Right forelimb (tissue), 1 donor: ENCODE results near the gene TNFRSF8.

Source experiments
- DNase-seq: peaks from one replicate; pipeline ENCODE4 v3.0.0-alpha.2; 2018

TNFRSF8 gene

DNA sequence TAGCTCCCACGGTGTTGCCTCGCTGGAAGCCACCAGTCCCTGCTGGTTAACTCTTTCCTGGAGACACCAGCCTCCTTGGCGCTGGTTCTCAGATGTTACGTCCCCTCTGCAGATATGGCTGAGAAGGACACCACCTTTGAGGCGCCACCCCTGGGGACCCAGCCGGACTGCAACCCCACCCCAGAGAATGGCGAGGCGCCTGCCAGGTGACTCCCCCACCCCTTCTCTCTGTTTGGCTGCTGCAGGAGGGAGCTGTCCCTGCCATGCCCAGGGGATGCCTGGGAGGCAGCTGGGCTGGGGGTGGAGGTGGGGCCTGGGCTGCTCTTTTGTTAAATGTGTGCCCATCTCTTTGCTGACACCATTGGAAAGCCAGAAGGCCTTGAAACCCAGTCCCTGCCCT, 60.1 kb downstream of the TNFRSF8 start:
- DNase-seq, result no peak

- DNase-seq, result peak; percentile 87
These were observed 61.8 kb downstream of the TNFRSF8 start for GRCh38 chr1:12124693-12125421.

DNA sequence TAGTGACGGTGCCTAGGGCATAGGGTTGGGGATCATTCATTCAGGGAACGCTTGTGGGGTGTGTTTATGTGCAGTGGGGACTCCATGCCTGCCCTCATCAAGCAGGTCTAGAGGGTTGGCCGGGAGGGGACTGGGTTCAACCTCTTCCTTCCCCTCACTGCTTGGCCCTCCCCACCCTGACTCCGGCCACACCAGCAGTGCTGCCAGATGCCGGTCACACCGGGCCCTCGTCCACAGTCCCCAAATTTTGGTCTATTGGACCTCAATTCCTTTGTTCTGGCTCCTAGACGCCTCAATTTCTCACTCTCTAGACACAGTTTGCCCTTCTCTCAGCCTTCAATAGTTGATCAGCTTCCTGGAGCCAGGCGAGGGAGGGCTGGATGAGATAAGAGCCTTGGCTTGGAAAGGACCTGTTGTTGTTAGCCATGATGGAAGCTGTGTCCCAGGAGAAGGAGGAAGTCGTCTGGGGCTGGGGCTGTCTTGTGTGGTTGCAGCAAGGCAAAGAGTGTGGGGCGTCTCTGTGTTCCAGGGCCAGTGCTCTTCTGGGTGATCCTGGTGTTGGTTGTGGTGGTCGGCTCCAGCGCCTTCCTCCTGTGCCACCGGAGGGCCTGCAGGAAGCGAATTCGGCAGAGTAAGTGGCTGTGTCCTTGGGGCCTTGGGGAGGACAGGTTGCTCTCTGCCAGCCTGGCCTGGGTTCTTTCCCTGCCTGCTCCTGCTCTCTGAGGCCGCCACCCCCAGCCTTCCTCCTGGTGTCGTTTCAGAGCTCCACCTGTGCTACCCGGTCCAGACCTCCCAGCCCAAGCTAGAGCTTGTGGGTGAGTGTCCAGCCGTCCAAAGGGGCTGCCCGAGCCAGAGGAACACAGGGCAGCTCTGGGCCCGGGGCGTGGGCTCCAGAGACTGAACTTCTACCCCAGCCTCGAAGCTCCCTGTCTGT, 62.6 kb downstream of the TNFRSF8 start:
- DNase-seq, result no peak

GRCh38 chr1:12126781-12127180, 63.7 kb downstream of the TNFRSF8 start:
- DNase-seq, result no peak

GRCh38 chr1:12127206-12127810, 64.2 kb downstream of the TNFRSF8 start:
- DNase-seq, result no peak

DNA sequence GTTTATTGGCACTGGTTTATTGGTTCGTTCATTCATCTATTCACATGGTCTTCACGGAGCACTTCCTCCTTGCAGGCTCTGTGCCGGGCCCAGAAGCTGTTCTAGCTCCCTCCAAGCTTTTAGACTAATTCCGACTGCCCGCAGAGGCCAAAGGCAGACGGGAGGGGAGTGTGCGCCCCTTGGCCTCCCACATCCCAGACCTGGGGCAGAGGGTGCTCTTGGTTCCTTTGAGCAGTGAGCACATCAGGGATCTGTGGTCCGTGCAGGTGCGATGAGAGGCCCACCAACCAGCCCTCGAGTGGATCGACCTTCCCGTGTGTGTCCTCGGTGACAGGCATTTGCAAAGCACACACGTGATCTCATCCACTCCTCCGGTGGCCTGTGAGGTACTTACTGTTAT, 65.0 kb downstream of the TNFRSF8 start:
- no peak for DNase-seq

- no peak for DNase-seq
These were observed 66.5 kb downstream of the TNFRSF8 start for GRCh38 chr1:12129624-12130023.

DNA sequence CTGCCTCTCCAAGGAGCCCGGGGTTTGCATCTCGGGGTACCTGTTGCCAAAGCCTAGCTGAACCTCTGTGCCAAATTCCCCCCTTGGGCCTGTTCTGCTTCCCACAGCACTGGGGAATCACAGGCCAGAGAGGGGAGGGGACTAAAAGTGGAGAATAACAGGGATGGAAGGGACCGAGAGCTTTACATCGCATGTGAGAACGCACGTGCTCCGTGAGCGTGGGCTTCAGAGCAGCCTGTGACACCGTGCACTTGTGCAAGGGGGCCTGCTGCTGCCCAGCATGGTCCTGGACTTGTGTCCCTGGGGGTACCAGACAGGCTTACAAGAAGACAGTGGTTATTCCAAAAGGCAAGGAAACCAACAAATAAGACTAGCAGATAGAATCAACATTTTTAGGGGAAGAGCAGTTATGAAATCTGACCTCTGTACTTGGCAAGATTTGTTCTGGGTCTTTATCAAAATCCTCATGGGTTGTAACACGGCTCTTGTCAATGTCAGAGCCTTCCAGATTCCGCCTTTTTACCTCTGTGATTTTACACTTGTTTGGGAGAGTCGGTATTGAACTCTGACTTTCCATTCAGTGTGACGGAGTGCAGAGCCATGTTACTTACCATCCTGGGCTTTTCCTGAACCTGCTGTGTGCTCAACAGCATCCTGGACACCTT, 67.5 kb downstream of the TNFRSF8 start:
- DNase-seq, result no peak

DNA sequence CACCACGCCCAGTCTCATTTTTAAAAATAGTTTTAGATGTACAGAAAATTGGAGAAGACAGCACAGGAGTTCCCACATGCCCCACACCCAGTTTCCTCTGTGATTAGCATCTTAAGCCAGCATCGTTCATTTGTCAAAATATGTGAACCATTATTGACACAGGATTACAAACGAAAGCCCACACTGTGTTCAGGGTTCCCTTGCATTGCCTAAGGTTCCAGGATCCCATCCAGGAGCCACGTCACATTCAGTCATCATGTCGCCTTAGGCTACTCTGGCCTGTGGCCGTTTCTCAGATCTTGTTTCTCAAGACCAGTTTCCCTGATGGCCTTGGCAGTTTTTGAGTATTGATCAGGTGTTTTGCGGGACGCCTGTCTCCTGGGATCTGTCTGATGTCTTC, 69.0 kb downstream of the TNFRSF8 start:
- DNase-seq, result no peak

- DNase-seq, result no peak
These were observed 71.6 kb downstream of the TNFRSF8 start for GRCh38 chr1:12134716-12135115.

- DNase-seq, result no peak
These were observed 72.5 kb downstream of the TNFRSF8 start for GRCh38 chr1:12135612-12136011.

- DNase-seq, result no peak
These were observed 74.0 kb downstream of the TNFRSF8 start for GRCh38 chr1:12136916-12137610.

DNA sequence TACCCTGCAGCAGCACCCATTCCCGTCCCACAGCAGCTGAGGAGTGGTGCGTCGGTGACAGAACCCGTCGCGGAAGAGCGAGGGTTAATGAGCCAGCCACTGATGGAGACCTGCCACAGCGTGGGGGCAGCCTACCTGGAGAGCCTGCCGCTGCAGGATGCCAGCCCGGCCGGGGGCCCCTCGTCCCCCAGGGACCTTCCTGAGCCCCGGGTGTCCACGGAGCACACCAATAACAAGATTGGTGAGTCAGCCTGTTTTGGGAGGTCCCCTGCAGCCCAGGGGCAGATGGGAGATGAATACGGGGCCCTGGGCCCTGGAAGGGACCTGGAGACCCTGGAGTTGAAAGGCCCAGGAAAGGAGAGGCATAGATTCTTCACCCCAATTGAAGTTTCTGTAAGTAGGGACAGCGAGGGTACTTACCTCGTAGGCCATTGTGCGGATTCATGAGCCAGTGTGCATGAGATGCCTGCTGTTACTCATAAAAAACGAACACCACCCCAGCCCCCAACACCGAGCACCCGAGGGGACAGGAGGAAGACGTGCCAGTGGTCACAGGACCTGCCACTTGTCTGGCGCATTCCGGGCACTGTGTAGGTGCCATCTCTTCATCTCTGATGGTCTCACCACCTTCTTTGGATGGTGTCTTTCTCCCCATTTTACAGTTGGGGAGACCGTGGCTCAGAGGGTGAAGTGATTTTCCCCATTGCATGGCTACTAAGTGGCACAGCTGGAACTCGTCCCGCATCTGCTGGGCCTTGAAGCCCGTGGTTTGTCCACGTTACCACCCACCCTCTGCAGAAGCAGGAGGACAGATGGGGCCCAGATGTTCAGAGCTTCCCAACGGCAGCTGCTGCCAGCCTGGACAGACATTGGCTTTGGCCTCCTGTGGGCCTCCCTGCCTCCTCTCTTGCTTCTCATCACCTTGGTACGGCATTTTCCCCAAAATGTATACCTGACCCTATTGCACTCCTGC, 75.4 kb downstream of the TNFRSF8 start:
- DNase-seq, result no peak

DNA sequence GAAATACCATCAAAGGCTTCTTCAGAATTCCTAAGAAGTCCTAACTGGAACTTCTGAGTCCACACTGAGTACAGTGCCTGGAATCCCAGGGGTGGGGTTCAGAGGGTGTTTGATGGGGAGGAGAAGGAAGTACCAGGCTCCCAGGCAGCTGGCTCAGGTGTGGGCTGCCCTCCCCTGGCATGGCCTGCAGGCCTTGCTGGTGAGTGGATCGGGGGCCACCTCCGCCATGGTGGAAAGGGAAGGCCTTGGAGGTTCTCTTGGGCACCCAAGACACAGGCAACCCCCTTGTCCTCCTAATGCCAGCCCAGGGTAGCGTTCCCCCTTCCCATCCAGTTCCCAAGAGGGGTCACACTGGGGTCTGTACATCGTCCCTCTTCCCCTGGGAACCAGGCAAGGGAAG, 76.9 kb downstream of the TNFRSF8 start:
- no peak for DNase-seq

- DNase-seq, result no peak
These were observed 77.5 kb downstream of the TNFRSF8 start for GRCh38 chr1:12140515-12141162.

DNA sequence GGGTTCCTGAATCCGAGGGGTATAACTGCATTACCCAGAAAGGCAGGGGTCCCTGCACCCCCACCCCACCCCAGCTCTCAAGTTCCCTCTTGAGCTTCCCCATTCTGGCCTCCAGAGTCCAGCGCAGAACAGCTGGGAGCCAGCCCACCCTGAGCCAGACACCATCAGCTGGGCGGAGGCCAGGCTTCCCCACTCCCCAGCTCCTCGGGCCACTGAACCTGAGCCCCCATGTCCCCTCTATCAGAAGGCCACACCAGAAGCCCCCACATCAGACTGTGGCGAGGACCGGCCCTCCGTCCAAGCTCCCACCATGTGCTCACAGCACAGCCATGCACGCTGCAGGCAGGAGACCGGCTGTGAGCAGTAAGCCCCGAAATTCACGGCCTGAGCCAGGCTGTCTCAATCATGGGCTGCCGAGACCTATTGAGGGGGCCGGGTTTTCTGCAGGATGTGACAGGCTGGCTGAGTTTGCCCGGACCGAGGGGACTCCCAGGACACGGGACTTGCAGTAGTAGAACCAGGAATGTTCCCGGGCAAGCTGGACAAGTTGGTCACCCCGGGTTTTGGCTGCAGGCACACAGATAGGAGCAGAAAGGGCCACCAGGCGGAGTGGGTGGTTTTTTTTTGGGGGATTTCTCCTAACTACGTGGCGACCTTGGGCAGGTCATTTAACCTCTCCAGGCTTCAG, 78.2 kb downstream of the TNFRSF8 start:
- no peak for DNase-seq

DNA sequence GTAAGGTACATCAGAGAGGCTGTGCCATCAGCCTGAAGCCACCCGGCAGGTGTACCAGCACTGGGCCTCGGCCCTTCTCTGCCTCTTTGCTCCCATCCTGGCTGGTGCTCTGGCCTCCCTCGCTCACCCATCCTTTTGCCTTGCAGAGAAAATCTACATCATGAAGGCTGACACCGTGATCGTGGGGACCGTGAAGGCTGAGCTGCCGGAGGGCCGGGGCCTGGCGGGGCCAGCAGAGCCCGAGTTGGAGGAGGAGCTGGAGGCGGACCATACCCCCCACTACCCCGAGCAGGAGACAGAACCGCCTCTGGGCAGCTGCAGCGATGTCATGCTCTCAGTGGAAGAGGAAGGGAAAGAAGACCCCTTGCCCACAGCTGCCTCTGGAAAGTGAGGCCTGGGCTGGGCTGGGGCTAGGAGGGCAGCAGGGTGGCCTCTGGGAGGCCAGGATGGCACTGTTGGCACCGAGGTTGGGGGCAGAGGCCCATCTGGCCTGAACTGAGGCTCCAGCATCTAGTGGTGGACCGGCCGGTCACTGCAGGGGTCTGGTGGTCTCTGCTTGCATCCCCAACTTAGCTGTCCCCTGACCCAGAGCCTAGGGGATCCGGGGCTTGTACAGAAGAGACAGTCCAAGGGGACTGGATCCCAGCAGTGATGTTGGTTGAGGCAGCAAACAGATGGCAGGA, 79.2 kb downstream of the TNFRSF8 start:
- no peak for DNase-seq

DNA sequence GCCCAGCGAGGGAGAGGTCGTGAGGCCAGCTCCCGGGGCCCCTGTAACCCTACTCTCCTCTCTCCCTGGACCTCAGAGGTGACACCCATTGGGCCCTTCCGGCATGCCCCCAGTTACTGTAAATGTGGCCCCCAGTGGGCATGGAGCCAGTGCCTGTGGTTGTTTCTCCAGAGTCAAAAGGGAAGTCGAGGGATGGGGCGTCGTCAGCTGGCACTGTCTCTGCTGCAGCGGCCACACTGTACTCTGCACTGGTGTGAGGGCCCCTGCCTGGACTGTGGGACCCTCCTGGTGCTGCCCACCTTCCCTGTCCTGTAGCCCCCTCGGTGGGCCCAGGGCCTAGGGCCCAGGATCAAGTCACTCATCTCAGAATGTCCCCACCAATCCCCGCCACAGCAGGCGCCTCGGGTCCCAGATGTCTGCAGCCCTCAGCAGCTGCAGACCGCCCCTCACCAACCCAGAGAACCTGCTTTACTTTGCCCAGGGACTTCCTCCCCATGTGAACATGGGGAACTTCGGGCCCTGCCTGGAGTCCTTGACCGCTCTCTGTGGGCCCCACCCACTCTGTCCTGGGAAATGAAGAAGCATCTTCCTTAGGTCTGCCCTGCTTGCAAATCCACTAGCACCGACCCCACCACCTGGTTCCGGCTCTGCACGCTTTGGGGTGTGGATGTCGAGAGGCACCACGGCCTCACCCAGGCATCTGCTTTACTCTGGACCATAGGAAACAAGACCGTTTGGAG, 80.0 kb downstream of the TNFRSF8 start:
- no peak for DNase-seq
